Calu3 (cell line): Measurements from ENCODE around the gene RXFP1. TPM values are rescaled to one million over a fixed set of nuclear protein-coding genes. Genes with fewer than 3 reads are reported as not detected.
"Not testable (repeated sequence)": the region's sequence is repeated elsewhere in the genome, so short reads cannot be mapped to it uniquely, and the experiment has no call there.

Experiments used
- BruUV-seq: library from RNA; stranded (reverse); fragments of 400-500 nt; replicated peaks from 2 replicates; lab custom pipeline; 2021; lab: Mats Ljungman, UMichigan
- CTCF ChIA-PET: fragments of 300-600 bp; sonication (Branson Sonifier 250); formaldehyde crosslinking; loops from one replicate; lab custom pipeline; 2022; ENCODE audit warnings: antibody characterized with exemption; lab: Charles Lee
- DNase-seq: peaks from one replicate; pipeline ENCODE4 v3.0.0; 2022
- H3K27ac Mint-ChIP-seq: one replicate; pipeline ENCODE4 v1.8.0; 2022; ENCODE audit warnings: mixed read lengths; ENCODE audit not compliant: unreplicated experiment
- H3K27me3 Mint-ChIP-seq: one replicate; pipeline ENCODE4 v1.8.0; 2022; ENCODE audit warnings: mixed read lengths; ENCODE audit not compliant: unreplicated experiment
- H3K36me3 Mint-ChIP-seq: one replicate; pipeline ENCODE4 v1.8.0; 2022; ENCODE audit warnings: mild to moderate bottlenecking, moderate library complexity, mixed read lengths; ENCODE audit not compliant: insufficient read depth, unreplicated experiment
- H3K4me1 Mint-ChIP-seq: one replicate; pipeline ENCODE4 v1.8.0; 2022; ENCODE audit warnings: mild to moderate bottlenecking, low read depth, mixed read lengths; ENCODE audit not compliant: unreplicated experiment
- H3K4me3 Mint-ChIP-seq: one replicate; pipeline ENCODE4 v1.8.0; 2022; ENCODE audit warnings: mild to moderate bottlenecking, low read depth, moderate library complexity, mixed read lengths; ENCODE audit not compliant: unreplicated experiment
- H3K9me3 Mint-ChIP-seq: one replicate; pipeline ENCODE4 v1.8.0; 2022; ENCODE audit warnings: low read depth, mixed read lengths; ENCODE audit not compliant: unreplicated experiment
- CTCF ChIP-seq: fragments of 200-600 bp; IDR thresholded peaks from one replicate; pipeline ENCODE4 v1.8.0; 2022; ENCODE audit warnings: antibody characterized with exemption; ENCODE audit not compliant: unreplicated experiment
- intact Hi-C: fragments of 100-400 bp; cut with micrococcal nuclease; formaldehyde crosslinking; loops from one replicate; pipeline ENCODE4 v1.10.0; 2022; ENCODE audit not compliant: unreplicated experiment
- total RNA-seq: library from RNA; stranded (reverse); gene quantifications from 2 replicates; pipeline ENCODE4 v1.2.3, GENCODE V29; 2022

The RXFP1 gene
- total RNA-seq, 1 experiment from 2014 or later: not detected

- CTCF ChIA-PET: no interaction called here
Measured at GRCh38 chr4:158649111-158649680, 127.5 kb downstream of the RXFP1 start.

GRCh38 chr4:158652920-158653319, 131.2 kb downstream of the RXFP1 start:
- H3K36me3 Mint-ChIP-seq: no peaks in the 10 kb centered on the region
- no peak overlapping the region for H3K27ac Mint-ChIP-seq
- no peaks in the 10 kb centered on the region for H3K4me1 Mint-ChIP-seq
- no peaks in the 10 kb centered on the region for H3K27me3 Mint-ChIP-seq
- CTCF ChIA-PET: no interaction called here
- no peak for DNase-seq
- TF ChIP-seq CTCF: no peak
- no TSS peak for BruUV-seq
- H3K9me3 Mint-ChIP-seq: no peaks in the 10 kb centered on the region
- intact Hi-C loops: no loop called here
- no peak overlapping the region for H3K4me3 Mint-ChIP-seq

More at GRCh38 chr4:158649111-158649680, 127.5 kb downstream of the RXFP1 start:
- intact Hi-C loops: no loop called here
- BruUV-seq: no TSS peak
- no peak overlapping the region for H3K4me3 Mint-ChIP-seq
- DNase-seq: no peak
- no peaks in the 10 kb centered on the region for H3K27me3 Mint-ChIP-seq
- no peak for TF ChIP-seq CTCF
- H3K36me3 Mint-ChIP-seq: no peaks in the 10 kb centered on the region
- H3K9me3 Mint-ChIP-seq: no peaks in the 10 kb centered on the region
- no peak overlapping the region for H3K27ac Mint-ChIP-seq
- H3K4me1 Mint-ChIP-seq: no peaks in the 10 kb centered on the region

GRCh38 chr4:158656439-158656838, 134.8 kb downstream of the RXFP1 start:
- Mint-ChIP-seq H3K4me3 (no peak overlapping the region), H3K27me3 (peaks cover 12% of the 10 kb centered on the region), H3K4me1 (no peaks in the 10 kb centered on the region), H3K9me3 (no peaks in the 10 kb centered on the region), H3K27ac (no peak overlapping the region), H3K36me3 (no peaks in the 10 kb centered on the region)
- CTCF ChIA-PET: no interaction called here
- no TSS peak for BruUV-seq
- no peak for TF ChIP-seq CTCF
- intact Hi-C loops: no loop called here
- no peak for DNase-seq

GRCh38 chr4:158657291-158657690, 135.6 kb downstream of the RXFP1 start:
- no peak for DNase-seq
- H3K9me3 Mint-ChIP-seq: no peaks in the 10 kb centered on the region
- no peak overlapping the region for H3K27ac Mint-ChIP-seq
- no peaks in the 10 kb centered on the region for H3K4me1 Mint-ChIP-seq
- BruUV-seq: no TSS peak
- intact Hi-C loops: no loop called here
- peaks cover 12% of the 10 kb centered on the region for H3K27me3 Mint-ChIP-seq
- no peak for TF ChIP-seq CTCF
- CTCF ChIA-PET: no interaction called here
- no peak overlapping the region for H3K4me3 Mint-ChIP-seq
- no peaks in the 10 kb centered on the region for H3K36me3 Mint-ChIP-seq

- BruUV-seq, DNase-seq, CTCF ChIA-PET, H3K27ac Mint-ChIP-seq, H3K4me3 Mint-ChIP-seq, H3K4me1 Mint-ChIP-seq, H3K36me3 Mint-ChIP-seq, intact Hi-C loops, H3K9me3 Mint-ChIP-seq: not testable (repeated sequence)
- peaks cover 12% of the 10 kb centered on the region for H3K27me3 Mint-ChIP-seq
Measured at GRCh38 chr4:158663255-158663654, 141.6 kb downstream of the RXFP1 start.

GRCh38 chr4:158663707-158664625, 142.3 kb downstream of the RXFP1 start:
- CTCF ChIA-PET, H3K27ac Mint-ChIP-seq, H3K4me1 Mint-ChIP-seq, H3K9me3 Mint-ChIP-seq, H3K4me3 Mint-ChIP-seq, H3K27me3 Mint-ChIP-seq, intact Hi-C loops, BruUV-seq, H3K36me3 Mint-ChIP-seq, DNase-seq: not testable (repeated sequence)
